Peyer's patch (tissue), 4 donors: ENCODE data around the gene PCGF1.

Experiments
- CTCF ChIP-seq, 6 experiments: fragments of 450-650 bp in 4 of 6; fragments of 200-600 bp in 2 of 6; sonication (generic) in 1 of 6; IDR thresholded peaks; one replicate each; pipeline ENCODE4 v1.5.1; 2017 to 2019; ENCODE audit warnings: antibody characterized with exemption in 6 of 6, mild to moderate bottlenecking in 3 of 6, moderate library complexity in 1 of 6
- POLR2A ChIP-seq, 2 donors: fragments of 450-650 bp; IDR thresholded peaks; one replicate each; pipeline ENCODE4 v1.5.1; 2017; ENCODE audit warnings: antibody characterized with exemption in 2 of 2, mild to moderate bottlenecking in 2 of 2, moderate library complexity in 2 of 2

- no peak for TF ChIP-seq POLR2A (IDR thresholded peaks at IDR 0.05)
- no peak for TF ChIP-seq CTCF (IDR thresholded peaks at IDR 0.05)
Measured at GRCh38 chr2:74535440-74535965, 28.0 kb upstream of the PCGF1 start.
